ENCODE results near the gene KLRF1. TPM values are rescaled to one million over a fixed set of nuclear protein-coding genes. Genes with fewer than 3 reads are reported as not detected.
A peak's percentile ranks its signal among the peaks of the same experiment; 100 is the strongest.

KLRF1 gene
- total RNA-seq, 2 experiments from 2014 or later: not detected

- POLR2A ChIA-PET: no interaction called here
- Mint-ChIP-seq H3K4me3 (no peak overlapping the region), H3K27me3 (peaks cover 8% of the 10 kb centered on the region), H3K27ac (no peak overlapping the region), H3K9me3 (ENCODE audit: low read depth) (no peaks in the 10 kb centered on the region), H3K36me3 (ENCODE audit: low read depth) (no peaks in the 10 kb centered on the region), H3K4me1 (peaks cover 12% of the 10 kb centered on the region)
- CTCF ChIA-PET: interaction anchor here (0.9 to 13.5 kb wide), 8 partner anchors 8 to 201 kb away, joined by 3 to 291 read pairs (median 8); no protein-coding TSS in a partner anchor
- intact Hi-C loops (cut with DNase I, micrococcal nuclease): loop anchor here in 1 of 2 experiments (2.0 kb wide), 1 partner anchor 45 kb away; no protein-coding TSS in a partner anchor
- ATAC-seq (no peak), DNase-seq (no peak)
These were observed 17.9 kb upstream of the KLRF1 start for GRCh38 chr12:9809338-9809737.

- ChIA-PET POLR2A (no interaction called here), CTCF (interaction anchor here (0.9 to 13.5 kb wide), 6 partner anchors 12 to 200 kb away, joined by 3 to 291 read pairs (median 6); no protein-coding TSS in a partner anchor)
- Mint-ChIP-seq H3K27ac (no peak overlapping the region), H3K9me3 (ENCODE audit: low read depth) (no peaks in the 10 kb centered on the region), H3K4me3 (no peak overlapping the region), H3K4me1 (peaks cover 12% of the 10 kb centered on the region), H3K27me3 (peaks cover 8% of the 10 kb centered on the region), H3K36me3 (ENCODE audit: low read depth) (no peaks in the 10 kb centered on the region)
- DNase-seq (no peak), ATAC-seq (no peak)
- intact Hi-C loops (cut with DNase I, micrococcal nuclease): loop anchor here (2.0 to 10.0 kb wide), 4 partner anchors 45 to 195 kb away; partner anchors contain the start of gene CLEC2B (in 1 of the 2)
These were observed 17.4 kb upstream of the KLRF1 start for GRCh38 chr12:9809866-9810265.

GRCh38 chr12:9810671-9811070 lies 16.6 kb upstream of the KLRF1 start:
- no peak for DNase-seq
- intact Hi-C loops (cut with DNase I, micrococcal nuclease): loop anchor here in 1 of 2 experiments (5.0 to 10.0 kb wide), 3 partner anchors 57 to 194 kb away; partner anchors contain the start of gene CLEC2B
- Mint-ChIP-seq H3K36me3 (ENCODE audit: low read depth) (no peaks in the 10 kb centered on the region), H3K4me3 (no peak overlapping the region), H3K27ac (no peak overlapping the region), H3K4me1 (peaks cover 12% of the 10 kb centered on the region), H3K27me3 (peaks cover 8% of the 10 kb centered on the region), H3K9me3 (ENCODE audit: low read depth) (no peaks in the 10 kb centered on the region)
- ChIA-PET CTCF (interaction anchor here (1.1 to 13.5 kb wide), 4 partner anchors 12 to 68 kb away, joined by 3 to 291 read pairs (median 56); no protein-coding TSS in a partner anchor), POLR2A (no interaction called here)
- no peak for ATAC-seq

GRCh38 chr12:9811621-9812020 lies 15.7 kb upstream of the KLRF1 start:
- Mint-ChIP-seq H3K27ac (no peak overlapping the region), H3K4me3 (no peak overlapping the region), H3K9me3 (ENCODE audit: low read depth) (no peaks in the 10 kb centered on the region), H3K36me3 (ENCODE audit: low read depth) (no peaks in the 10 kb centered on the region), H3K27me3 (peaks cover 8% of the 10 kb centered on the region), H3K4me1 (peaks cover 12% of the 10 kb centered on the region)
- no peak for DNase-seq
- no peak for ATAC-seq
- intact Hi-C loops (cut with DNase I, micrococcal nuclease): loop anchor here in 1 of 2 experiments (5.0 to 10.0 kb wide), 3 partner anchors 56 to 193 kb away; partner anchors contain the start of gene CLEC2B
- ChIA-PET POLR2A (no interaction called here), CTCF (interaction anchor here (0.7 to 13.5 kb wide), 5 partner anchors 13 to 384 kb away, joined by 3 to 291 read pairs (median 8); no protein-coding TSS in a partner anchor)

- H3K4me1 Mint-ChIP-seq: peaks cover 12% of the 10 kb centered on the region
- ATAC-seq (peak; percentile 97), DNase-seq (peak; percentile 96)
- H3K36me3 Mint-ChIP-seq (ENCODE audit: low read depth): no peaks in the 10 kb centered on the region
- ChIA-PET POLR2A (interaction anchor here (0.7 to 1.8 kb wide), 6 partner anchors 41 to 134 kb away, joined by 3 to 12 read pairs (median 3); partner anchors contain the start of gene CD69), CTCF (interaction anchor here (0.6 to 13.5 kb wide), 44 partner anchors 8 to 815 kb away, joined by 3 to 291 read pairs (median 4); partner anchors contain the start of genes CD69, CLEC12B, CLEC2A and CLEC2B)
- H3K9me3 Mint-ChIP-seq (ENCODE audit: low read depth): no peaks in the 10 kb centered on the region
- peak overlapping the region; percentile 81 for H3K4me3 Mint-ChIP-seq
- intact Hi-C loops (cut with DNase I, micrococcal nuclease): loop anchor here (1.0 to 10.0 kb wide), 10 partner anchors 53 to 376 kb away; partner anchors contain the start of gene CLEC2B (in 2 of the 2)
- H3K27ac Mint-ChIP-seq: peak overlapping the region; percentile 67
- H3K27me3 Mint-ChIP-seq: peaks cover 8% of the 10 kb centered on the region
These were observed 13.2 kb upstream of the KLRF1 start for GRCh38 chr12:9813821-9814798.

- intact Hi-C loops (cut with DNase I, micrococcal nuclease): no loop called here
- ChIA-PET CTCF (interaction anchor here (0.6 to 1.8 kb wide), 4 partner anchors 10 to 77 kb away, joined by 3 to 4 read pairs (median 4); no protein-coding TSS in a partner anchor), POLR2A (no interaction called here)
- ATAC-seq (no peak), DNase-seq (no peak)
- Mint-ChIP-seq H3K36me3 (ENCODE audit: low read depth) (no peaks in the 10 kb centered on the region), H3K27ac (no peak overlapping the region), H3K27me3 (peaks cover 7% of the 10 kb centered on the region), H3K9me3 (ENCODE audit: low read depth) (no peaks in the 10 kb centered on the region), H3K4me3 (no peak overlapping the region), H3K4me1 (no peaks in the 10 kb centered on the region)
These were observed 6.9 kb upstream of the KLRF1 start for GRCh38 chr12:9820281-9820930.

GRCh38 chr12:9829483-9829882 lies 2.2 kb downstream of the KLRF1 start:
- H3K4me1 Mint-ChIP-seq: no peaks in the 10 kb centered on the region
- ATAC-seq: no peak
- peaks cover 1% of the 10 kb centered on the region for H3K9me3 Mint-ChIP-seq (ENCODE audit: low read depth)
- no peak overlapping the region for H3K27ac Mint-ChIP-seq
- ChIA-PET POLR2A (no interaction called here), CTCF (interaction anchor here (0.6 to 2.2 kb wide), 7 partner anchors 9 to 170 kb away, joined by 3 to 12 read pairs (median 3); partner anchors contain the start of gene CLEC1B)
- no peak for DNase-seq
- H3K4me3 Mint-ChIP-seq: no peak overlapping the region
- intact Hi-C loops (cut with DNase I, micrococcal nuclease): no loop called here
- no peaks in the 10 kb centered on the region for H3K36me3 Mint-ChIP-seq (ENCODE audit: low read depth)
- H3K27me3 Mint-ChIP-seq: no peaks in the 10 kb centered on the region

GRCh38 chr12:9829982-9830381 lies 2.7 kb downstream of the KLRF1 start:
- no peak for DNase-seq
- Mint-ChIP-seq H3K4me1 (no peaks in the 10 kb centered on the region), H3K36me3 (ENCODE audit: low read depth) (no peaks in the 10 kb centered on the region), H3K27me3 (no peaks in the 10 kb centered on the region), H3K27ac (no peak overlapping the region), H3K9me3 (ENCODE audit: low read depth) (peaks cover 1% of the 10 kb centered on the region), H3K4me3 (no peak overlapping the region)
- ChIA-PET POLR2A (no interaction called here), CTCF (interaction anchor here (0.6 to 2.2 kb wide), 8 partner anchors 8 to 169 kb away, joined by 3 to 12 read pairs (median 3); partner anchors contain the start of gene CLEC1B)
- no peak for ATAC-seq
- intact Hi-C loops (cut with DNase I, micrococcal nuclease): no loop called here

- Mint-ChIP-seq H3K27ac (no peak overlapping the region), H3K9me3 (ENCODE audit: low read depth) (peaks cover 1% of the 10 kb centered on the region), H3K4me3 (no peak overlapping the region), H3K4me1 (no peaks in the 10 kb centered on the region), H3K27me3 (no peaks in the 10 kb centered on the region), H3K36me3 (ENCODE audit: low read depth) (no peaks in the 10 kb centered on the region)
- ChIA-PET CTCF (interaction anchor here (0.6 to 1.0 kb wide), 2 partner anchors 25 to 56 kb away, joined by 3 to 4 read pairs; no protein-coding TSS in a partner anchor), POLR2A (no interaction called here)
- intact Hi-C loops (cut with DNase I, micrococcal nuclease): no loop called here
- DNase-seq (no peak), ATAC-seq (no peak)
These were observed 4.4 kb downstream of the KLRF1 start for GRCh38 chr12:9831720-9832119.

- H3K9me3 Mint-ChIP-seq (ENCODE audit: low read depth): peaks cover 18% of the 10 kb centered on the region
- no peaks in the 10 kb centered on the region for H3K4me1 Mint-ChIP-seq
- no peak for DNase-seq
- H3K27ac Mint-ChIP-seq: no peak overlapping the region
- ChIA-PET POLR2A (no interaction called here), CTCF (no interaction called here)
- no peak overlapping the region for H3K4me3 Mint-ChIP-seq
- ATAC-seq: no peak
- intact Hi-C loops (cut with DNase I, micrococcal nuclease): no loop called here
- H3K36me3 Mint-ChIP-seq (ENCODE audit: low read depth): peaks cover 3% of the 10 kb centered on the region
- no peaks in the 10 kb centered on the region for H3K27me3 Mint-ChIP-seq
These were observed 16.1 kb downstream of the KLRF1 start for GRCh38 chr12:9843407-9843806.

- peaks cover 32% of the 10 kb centered on the region for H3K36me3 Mint-ChIP-seq (ENCODE audit: low read depth)
- peaks cover 7% of the 10 kb centered on the region for H3K4me1 Mint-ChIP-seq
- no peak for DNase-seq
- no peaks in the 10 kb centered on the region for H3K27me3 Mint-ChIP-seq
- no peak for ATAC-seq
- ChIA-PET CTCF (interaction anchor here (0.6 to 0.9 kb wide), 2 partner anchors 20 to 280 kb away, joined by 3 to 4 read pairs; no protein-coding TSS in a partner anchor), POLR2A (no interaction called here)
- no peak overlapping the region for H3K27ac Mint-ChIP-seq
- H3K9me3 Mint-ChIP-seq (ENCODE audit: low read depth): peaks cover 22% of the 10 kb centered on the region
- intact Hi-C loops (cut with DNase I, micrococcal nuclease): no loop called here
- no peak overlapping the region for H3K4me3 Mint-ChIP-seq
These were observed 21.6 kb downstream of the KLRF1 start for GRCh38 chr12:9848899-9849298.

Data from activated CD4-positive, alpha-beta T cell treated with anti-CD3 and anti-CD28 coated beads for 36 hours (primary cell).